GM12872 (cell line): ENCODE measurements around the gene PIWIL4.

Source experiments
- TF ChIP-seq, protein P1 (sequence below): IDR thresholded peaks from 3 replicates; pipeline ENCODE4 v1.5.1; 2011; ENCODE audit warnings: low read depth, mild to moderate bottlenecking, low read length, moderate library complexity; ENCODE audit not compliant: insufficient read depth

Gene PIWIL4

DNA sequence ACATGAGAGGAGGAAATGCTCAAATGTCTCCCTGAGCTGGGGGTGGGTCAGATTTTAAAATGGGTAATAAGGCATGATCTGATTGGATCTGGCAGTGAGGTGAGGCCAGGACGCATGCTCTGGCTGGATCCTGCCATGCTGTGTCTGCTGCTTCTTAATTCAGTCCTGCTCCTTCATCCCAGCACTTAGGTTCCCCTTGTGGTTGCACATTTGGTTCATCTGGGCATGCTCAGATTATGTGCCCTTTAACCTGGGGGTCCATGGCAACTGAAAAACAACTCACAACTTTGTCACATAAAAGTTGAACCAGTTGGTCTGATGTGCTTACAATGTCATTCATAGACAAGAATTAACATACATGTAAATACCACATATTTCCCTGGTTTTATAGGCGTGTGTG, 67.9 kb downstream of the PIWIL4 start:
- TF ChIP-seq, protein P1, sequence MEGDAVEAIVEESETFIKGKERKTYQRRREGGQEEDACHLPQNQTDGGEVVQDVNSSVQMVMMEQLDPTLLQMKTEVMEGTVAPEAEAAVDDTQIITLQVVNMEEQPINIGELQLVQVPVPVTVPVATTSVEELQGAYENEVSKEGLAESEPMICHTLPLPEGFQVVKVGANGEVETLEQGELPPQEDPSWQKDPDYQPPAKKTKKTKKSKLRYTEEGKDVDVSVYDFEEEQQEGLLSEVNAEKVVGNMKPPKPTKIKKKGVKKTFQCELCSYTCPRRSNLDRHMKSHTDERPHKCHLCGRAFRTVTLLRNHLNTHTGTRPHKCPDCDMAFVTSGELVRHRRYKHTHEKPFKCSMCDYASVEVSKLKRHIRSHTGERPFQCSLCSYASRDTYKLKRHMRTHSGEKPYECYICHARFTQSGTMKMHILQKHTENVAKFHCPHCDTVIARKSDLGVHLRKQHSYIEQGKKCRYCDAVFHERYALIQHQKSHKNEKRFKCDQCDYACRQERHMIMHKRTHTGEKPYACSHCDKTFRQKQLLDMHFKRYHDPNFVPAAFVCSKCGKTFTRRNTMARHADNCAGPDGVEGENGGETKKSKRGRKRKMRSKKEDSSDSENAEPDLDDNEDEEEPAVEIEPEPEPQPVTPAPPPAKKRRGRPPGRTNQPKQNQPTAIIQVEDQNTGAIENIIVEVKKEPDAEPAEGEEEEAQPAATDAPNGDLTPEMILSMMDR, result no peak

DNA sequence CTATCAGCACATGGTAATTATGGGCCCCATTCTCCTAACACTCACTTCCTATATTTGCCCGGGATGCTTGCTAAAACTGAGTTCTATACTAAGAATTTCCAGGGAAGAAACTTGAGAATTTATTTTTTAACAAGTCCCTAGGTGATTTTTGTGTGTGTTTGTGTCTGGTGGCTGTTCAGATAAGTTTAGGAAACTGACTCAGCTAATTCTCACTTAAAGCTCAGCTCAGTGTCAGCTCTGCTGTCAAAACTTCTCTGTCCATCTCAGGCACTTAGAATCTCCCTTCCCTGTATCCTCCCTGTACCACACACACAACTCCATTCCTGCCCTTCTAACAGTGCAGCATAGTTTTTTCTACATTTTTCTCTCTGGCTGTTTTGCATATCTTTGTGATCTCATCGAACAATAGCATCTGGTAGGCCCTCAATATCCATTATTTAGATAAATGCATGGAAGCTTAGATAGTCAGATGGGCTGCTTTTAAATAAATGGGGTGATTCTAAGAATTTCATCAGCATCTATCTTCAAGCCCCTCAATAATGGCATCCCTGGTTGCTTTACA, 69.3 kb downstream of the PIWIL4 start:
- TF ChIP-seq, protein P1, result no peak

DNA sequence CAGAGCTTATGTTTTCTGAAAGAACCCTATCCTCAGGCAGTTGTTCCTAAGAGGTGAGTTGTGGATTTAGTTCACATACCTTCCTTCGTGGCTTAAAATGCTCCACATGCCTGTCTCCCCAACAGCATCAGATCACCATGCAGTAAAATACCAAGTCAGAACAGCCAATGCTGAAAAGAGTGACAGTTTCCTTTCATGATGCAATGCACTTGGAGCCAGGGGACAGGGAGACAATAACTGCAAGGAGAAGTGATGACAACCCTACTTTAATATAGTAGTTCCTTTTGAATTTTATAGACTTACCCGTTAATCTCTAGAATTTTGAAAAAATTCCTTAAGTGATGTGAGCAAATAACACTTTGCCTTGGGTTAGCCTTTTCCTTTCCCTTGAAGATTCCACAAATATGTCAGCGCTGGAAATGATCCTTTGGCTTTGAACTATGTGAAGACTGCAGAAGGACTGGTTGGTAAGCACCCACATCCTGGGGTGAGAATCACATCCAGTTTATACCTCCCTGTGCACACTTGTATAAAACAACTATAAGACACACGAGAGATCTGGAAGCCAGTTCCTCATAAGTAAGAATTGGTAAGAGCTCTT, 71.2 kb downstream of the PIWIL4 start:
- TF ChIP-seq, protein P1, result no peak

DNA sequence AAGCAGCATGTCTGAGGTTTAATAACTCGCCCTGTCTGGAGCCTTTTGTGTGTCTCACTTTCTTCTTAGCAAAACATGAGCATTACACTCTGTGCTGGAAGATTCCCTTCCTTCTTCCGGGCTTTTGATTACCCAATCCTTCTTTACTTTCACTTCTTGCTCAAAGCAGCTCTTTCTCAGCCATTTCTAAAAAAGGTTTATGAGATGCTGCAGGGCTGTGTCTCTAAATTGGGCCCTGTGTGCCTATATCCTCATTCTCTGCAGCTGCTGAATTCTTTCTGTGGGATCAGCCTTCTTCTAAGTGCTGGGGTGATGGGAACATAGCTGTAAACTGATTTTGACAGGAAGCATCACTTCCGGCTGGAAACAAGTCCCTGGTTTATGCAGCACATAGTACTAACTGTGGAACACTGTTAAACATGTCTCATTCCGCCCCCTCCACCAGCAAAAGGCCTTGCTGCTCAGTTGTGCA, 71.8 kb downstream of the PIWIL4 start:
- TF ChIP-seq, protein P1, result no peak

DNA sequence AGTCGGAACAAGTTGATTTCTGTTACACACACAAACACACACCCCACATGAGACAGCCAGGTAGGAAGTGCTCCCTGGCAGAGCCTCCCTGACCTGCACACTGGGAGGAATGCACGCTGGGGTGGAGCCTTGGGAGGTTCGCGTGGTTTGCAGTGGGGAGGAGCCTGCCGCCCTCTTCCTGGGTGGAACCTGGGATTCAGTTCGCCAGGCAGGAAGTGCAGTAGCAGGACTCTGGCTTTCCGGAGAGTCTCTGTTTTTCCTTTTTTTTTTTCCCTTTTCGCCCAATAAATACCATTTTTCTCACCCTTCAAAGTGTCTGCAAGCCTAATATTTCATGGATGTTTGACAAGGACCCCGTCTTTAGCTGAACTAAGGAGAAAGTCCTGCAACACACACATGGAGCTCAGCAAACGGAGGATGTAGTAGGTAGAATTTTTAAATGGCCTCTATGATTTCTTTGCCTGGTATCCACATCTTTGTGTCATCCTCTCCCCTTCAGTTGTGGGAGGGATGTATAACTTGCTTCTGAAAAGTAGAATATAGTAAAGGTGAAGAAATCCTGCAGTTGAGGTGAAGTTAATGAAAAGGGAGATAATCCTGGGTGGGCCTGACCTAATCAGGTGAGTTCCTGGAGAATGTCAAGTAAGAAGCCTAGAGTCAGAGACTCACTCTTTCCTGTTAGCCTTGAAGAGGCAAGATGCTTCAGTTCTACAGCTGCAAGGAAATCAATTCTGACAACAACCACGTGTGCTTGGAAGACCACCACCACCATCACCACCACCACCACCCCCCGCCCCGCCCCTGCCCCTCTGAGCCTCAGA, 72.9 kb downstream of the PIWIL4 start:
- TF ChIP-seq, protein P1, result no peak

DNA sequence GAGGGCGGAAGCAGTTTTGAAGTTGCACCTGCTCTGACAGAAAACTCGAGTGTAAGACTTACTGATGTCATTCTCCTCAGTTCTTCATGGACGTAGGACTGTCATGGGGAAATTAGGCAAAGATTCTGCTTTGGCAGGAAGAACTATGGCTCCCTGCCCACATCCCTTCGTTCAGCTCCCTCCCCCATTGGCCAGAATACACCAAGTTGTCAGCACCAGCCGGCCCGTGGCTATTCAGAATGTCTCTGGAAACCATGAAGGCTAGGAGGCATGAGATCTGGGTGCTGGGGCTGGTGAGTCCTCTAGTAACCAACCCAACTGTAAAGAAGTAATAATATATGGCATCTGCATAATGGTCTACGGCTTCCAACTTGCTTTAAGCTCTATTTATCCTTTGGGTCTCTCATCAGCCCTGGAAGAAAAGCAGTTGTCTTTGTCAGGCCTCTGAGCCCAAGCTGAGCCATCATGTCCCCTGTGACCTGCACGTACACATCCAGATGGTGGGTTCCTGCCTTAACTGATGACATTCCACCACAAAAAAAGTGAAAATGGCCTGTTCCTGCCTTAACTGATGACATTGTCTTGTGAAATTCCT, 74.1 kb downstream of the PIWIL4 start:
- TF ChIP-seq, protein P1, result no peak

DNA sequence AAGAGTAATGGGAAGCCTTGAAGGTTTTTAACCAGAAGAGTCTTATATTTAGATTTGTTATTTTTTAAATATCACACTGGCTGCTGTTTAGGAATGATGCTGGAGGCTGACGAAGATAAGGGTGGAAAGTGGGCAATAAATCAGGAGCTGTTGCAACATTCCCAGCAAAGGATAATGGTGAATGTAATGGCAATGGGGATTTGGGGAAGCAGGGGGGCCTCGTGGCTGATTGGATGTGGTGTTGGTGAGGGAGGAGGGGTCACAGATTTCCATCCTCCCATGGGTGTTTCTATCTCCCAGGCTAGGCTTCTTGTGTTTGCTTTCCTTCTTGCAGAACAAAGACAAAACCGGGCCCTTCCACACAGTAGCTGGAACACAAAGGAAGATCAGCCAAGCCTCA, 80.8 kb downstream of the PIWIL4 start:
- TF ChIP-seq, protein P1, result no peak
